Colonic mucosa (tissue), 4 donors: Measurements from ENCODE around the gene PCDHGA1. TPM values are rescaled to one million over a fixed set of nuclear protein-coding genes. Genes with fewer than 3 reads are reported as not detected.

Experiments used
- DNase-seq: peaks from one replicate; pipeline ENCODE4 v3.0.0-alpha.2; 2020
- H3K27ac ChIP-seq: fragments of 200-600 bp; one replicate; pipeline ENCODE4 v1.8.0; 2021
- H3K27me3 ChIP-seq: fragments of 200-600 bp; one replicate; pipeline ENCODE4 v1.8.0; 2021
- H3K36me3 ChIP-seq: fragments of 200-600 bp; one replicate; pipeline ENCODE4 v1.8.0; 2021
- H3K4me1 ChIP-seq: fragments of 200-600 bp; one replicate; pipeline ENCODE4 v1.8.0; 2021; ENCODE audit warnings: mild to moderate bottlenecking
- H3K4me3 ChIP-seq: fragments of 200-600 bp; one replicate; pipeline ENCODE4 v1.8.0; 2021
- H3K9ac ChIP-seq, 2 donors: one replicate each; pipeline ENCODE4 v1.7.0; 2013; ENCODE audit warnings: control low read depth in 2 of 2, low read depth in 2 of 2, low read length in 2 of 2
- H3K9me3 ChIP-seq: fragments of 200-600 bp; one replicate; pipeline ENCODE4 v1.8.0; 2021
- CTCF ChIP-seq: fragments of 200-600 bp; IDR thresholded peaks from one replicate; pipeline ENCODE4 v1.8.0; 2022; ENCODE audit warnings: antibody characterized with exemption, mild to moderate bottlenecking
- intact Hi-C: fragments of 100-400 bp; cut with DNase I; formaldehyde crosslinking; loops from one replicate; pipeline ENCODE4 v1.14.1; 2022
- total RNA-seq, 2 donors: library from RNA; stranded (reverse); fragmentation: NEBNext Ultra II Directional in 1 of 2; extraction: Animal tissue kit (Norgen Biotek cat#: 25700) in 1 of 2; gene quantifications; one replicate each; pipeline ENCODE4 v1.2.1, GENCODE V29; 2021
- donor health status: healthy.
- donor health status: DM: no; HTN: no; CAD: no.
- donor health status: DM: no; HTN: no; CAD: no.

Gene PCDHGA1
- total RNA-seq, 2 donors from 2014 or later = 0.10 to 0.37 TPM

DNA sequence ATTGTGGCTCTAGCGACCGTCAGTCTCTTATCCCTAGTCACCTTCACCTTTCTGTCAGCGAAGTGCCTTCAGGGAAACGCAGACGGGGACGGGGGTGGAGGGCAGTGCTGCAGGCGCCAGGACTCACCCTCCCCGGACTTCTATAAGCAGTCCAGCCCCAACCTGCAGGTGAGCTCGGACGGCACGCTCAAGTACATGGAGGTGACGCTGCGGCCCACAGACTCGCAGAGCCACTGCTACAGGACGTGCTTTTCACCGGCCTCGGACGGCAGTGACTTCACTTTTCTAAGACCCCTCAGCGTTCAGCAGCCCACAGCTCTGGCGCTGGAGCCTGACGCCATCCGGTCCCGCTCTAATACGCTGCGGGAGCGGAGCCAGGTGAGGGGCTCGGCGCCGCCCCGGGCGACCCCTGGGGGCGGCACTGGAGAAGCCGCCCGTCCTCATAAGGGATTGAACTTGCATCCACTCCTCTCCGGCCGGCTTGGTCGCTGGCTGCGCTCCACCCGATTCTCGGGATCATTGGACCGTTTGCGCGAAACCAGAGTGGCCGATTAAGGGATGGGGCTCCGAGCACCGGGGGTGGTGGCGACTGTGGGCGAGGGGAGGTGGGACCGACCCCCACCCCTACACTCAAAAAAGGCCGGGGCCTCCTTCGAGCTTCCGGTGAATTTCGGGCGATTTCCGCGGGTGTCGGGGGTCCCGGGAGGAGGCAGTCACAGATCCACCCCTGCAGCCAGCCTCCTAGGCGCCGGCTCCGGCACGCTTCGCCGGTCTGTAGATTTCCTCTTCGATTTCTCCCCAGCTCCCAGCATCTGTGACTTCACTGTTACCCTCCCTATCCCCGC lies 161.2 kb downstream of the PCDHGA1 start:
- no peaks in the 10 kb centered on the region for H3K4me1 ChIP-seq
- peaks cover 11% of the 10 kb centered on the region for H3K27me3 ChIP-seq
- H3K27ac ChIP-seq = no peak overlapping the region
- H3K9ac ChIP-seq = no peak overlapping the region
- no peaks in the 10 kb centered on the region for H3K9me3 ChIP-seq
- no peaks in the 10 kb centered on the region for H3K36me3 ChIP-seq
- intact Hi-C loops = no loop called here
- no peak for DNase-seq
- H3K4me3 ChIP-seq = no peak overlapping the region
- no peak for TF ChIP-seq CTCF

GRCh38 chr5:141492168-141492885 lies 162.0 kb downstream of the PCDHGA1 start:
- no peak overlapping the region for H3K27ac ChIP-seq
- H3K9ac ChIP-seq = no peak overlapping the region
- intact Hi-C loops = no loop called here
- no peak for TF ChIP-seq CTCF
- no peaks in the 10 kb centered on the region for H3K36me3 ChIP-seq
- H3K4me1 ChIP-seq = no peaks in the 10 kb centered on the region
- DNase-seq = no peak
- H3K9me3 ChIP-seq = no peaks in the 10 kb centered on the region
- H3K4me3 ChIP-seq = no peak overlapping the region
- peaks cover 11% of the 10 kb centered on the region for H3K27me3 ChIP-seq

DNA sequence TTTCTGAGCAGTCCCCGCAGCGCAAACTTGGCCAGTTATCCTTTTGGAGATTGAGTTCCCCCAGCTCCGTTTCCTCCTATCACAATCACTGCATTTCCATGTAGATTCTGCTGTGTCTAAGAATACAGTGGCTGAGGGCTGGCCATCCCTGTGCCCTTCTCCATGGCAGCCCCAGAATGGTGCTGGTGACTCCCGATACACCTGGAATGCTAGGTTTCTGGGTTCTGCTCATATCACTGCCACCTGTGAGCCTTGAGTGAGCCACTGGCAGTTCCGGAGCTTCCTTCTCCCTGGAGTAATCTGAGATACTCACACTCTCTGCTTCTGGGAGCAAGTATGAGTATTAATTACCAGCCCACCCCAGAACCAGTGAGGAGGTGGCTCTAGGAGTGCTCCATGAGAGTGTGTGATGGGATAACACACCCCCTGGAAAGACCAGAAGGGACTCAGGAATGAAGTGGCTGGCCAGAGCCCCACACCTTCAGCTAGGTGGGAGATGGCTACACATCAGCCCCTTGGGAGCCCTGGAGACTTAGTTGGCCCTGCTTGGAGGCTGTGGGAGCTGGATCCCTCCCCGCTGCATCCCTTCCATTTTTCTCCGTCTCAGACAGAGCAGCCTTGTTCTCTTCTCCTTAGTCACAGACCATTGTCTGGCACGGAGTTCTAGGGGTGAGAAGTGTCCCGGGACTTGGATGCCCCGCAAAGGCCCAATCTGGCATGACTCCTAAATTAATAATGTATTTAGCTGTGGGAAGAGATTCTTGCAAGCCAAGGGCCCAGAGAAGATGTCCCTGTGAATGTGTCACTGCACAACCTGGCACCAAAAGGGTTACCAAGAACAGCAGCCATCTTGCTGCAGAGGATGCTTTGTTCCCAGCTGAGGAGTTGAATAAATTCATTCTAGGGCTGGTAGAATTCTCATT lies 163.4 kb downstream of the PCDHGA1 start:
- Histone ChIP-seq H3K36me3 (no peaks in the 10 kb centered on the region), H3K27ac (no peak overlapping the region), H3K9ac (no peak overlapping the region), H3K4me1 (no peaks in the 10 kb centered on the region), H3K4me3 (no peak overlapping the region), H3K9me3 (no peaks in the 10 kb centered on the region), H3K27me3 (peaks cover 11% of the 10 kb centered on the region)
- no peak for TF ChIP-seq CTCF
- no peak for DNase-seq
- intact Hi-C loops = no loop called here

DNA sequence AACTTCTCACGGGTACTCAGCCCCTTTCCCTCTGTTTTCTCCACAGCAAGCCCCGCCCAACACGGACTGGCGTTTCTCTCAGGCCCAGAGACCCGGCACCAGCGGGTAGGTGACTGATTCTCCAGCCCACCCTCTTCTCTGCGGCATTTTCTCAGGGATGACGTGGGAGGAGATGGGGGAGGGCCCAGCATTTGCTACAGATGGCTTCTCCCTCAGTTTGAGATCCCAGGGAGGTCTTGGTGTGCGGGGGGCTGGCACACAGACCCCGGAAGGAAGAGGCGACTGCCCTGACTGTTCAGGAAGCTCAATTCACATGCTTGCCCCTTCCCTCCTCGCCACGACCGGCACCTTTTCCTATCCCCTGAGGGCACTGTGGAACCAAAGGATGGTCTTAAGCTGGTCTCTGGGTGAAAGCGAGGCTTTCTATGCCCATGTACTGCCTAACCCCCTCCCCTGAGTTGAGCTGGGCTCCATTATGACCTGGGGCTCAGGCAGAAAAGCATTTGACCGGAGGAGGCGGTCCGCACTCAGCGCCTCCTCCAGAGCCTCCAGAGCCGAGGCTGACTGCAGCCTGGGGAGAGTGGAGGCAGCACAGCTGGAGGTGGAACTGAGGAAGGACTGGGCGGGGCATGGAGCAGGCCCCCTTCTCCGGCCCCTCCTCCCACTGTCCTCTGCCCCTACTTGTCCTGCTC lies 164.6 kb downstream of the PCDHGA1 start:
- TF ChIP-seq CTCF = no peak
- no peak for DNase-seq
- Histone ChIP-seq H3K36me3 (no peaks in the 10 kb centered on the region), H3K27me3 (peaks cover 11% of the 10 kb centered on the region), H3K4me1 (no peaks in the 10 kb centered on the region), H3K9ac (no peak overlapping the region), H3K27ac (no peak overlapping the region), H3K4me3 (no peak overlapping the region), H3K9me3 (no peaks in the 10 kb centered on the region)
- intact Hi-C loops = no loop called here

GRCh38 chr5:141495453-141495811 lies 165.1 kb downstream of the PCDHGA1 start:
- H3K27ac ChIP-seq = no peak overlapping the region
- intact Hi-C loops = no loop called here
- no peaks in the 10 kb centered on the region for H3K4me1 ChIP-seq
- H3K9me3 ChIP-seq = no peaks in the 10 kb centered on the region
- no peaks in the 10 kb centered on the region for H3K36me3 ChIP-seq
- TF ChIP-seq CTCF = no peak
- no peak for DNase-seq
- H3K9ac ChIP-seq = no peak overlapping the region
- H3K27me3 ChIP-seq = peaks cover 11% of the 10 kb centered on the region
- no peak overlapping the region for H3K4me3 ChIP-seq
